ENCODE results near the gene C10orf71. TPM values are rescaled to one million over a fixed set of nuclear protein-coding genes. Genes with fewer than 3 reads are reported as not detected.

The C10orf71 gene
- total and polyA plus RNA-seq, 2 of the 8 experiments (the other 6 are each of a cell fraction or from before 2014, with no cell fraction given), result not detected

DNA sequence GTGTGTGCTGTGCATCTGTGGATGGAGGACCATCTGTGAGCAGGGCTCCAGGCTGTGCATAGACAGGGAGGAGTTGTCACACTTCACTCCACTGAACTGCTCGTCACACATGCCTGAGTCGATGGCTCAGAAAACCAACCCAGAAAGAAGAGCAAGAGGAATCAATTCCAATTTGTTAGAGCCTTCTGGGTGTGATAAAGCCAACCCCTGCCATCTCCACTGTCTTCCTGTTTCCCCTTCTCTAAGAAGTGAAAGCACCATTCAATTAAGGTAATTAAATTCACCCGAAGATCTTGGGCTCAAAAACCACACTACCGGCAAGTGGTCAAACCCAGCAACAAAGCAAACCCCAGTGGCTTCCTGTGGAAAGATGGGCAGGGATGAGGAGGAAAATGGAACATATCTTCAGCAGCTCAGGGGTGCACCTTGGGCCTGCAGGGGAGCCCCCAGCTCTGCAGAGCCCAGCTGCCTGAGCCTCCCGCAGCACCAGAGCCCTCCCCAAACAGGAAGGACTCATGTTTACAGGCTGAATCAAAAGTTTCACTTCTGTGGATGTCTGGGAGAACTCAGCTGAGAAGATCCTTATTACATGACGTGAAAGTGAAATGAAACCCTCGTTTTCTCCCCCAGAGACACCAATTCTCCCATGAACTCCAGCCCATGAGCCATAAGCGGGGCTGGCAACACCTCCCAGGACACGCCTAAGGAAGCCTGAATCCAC is 10.9 kb downstream of the C10orf71 start:
- Histone ChIP-seq H3K27ac (ENCODE audit: low read depth, low read length) (no peak overlapping the region), H2BK5ac (ENCODE audit: low read depth, low read length) (no peak overlapping the region), H3K56ac (replicated peaks; ENCODE audit: insufficient read length, low read depth, low read length) (no peak overlapping the region), H3K4me1 (replicated peaks in 1 of 4; ENCODE audit: control insufficient read depth in 3 of 4, insufficient read depth in 4 of 4, low read length in 3 of 4) (no peaks in the 10 kb centered on the region), H2AFZ (ENCODE audit: low read length) (no peak overlapping the region), H4K5ac (ENCODE audit: insufficient read length, low read depth, low read length) (no peak overlapping the region), H3K23me2 (ENCODE audit: low read depth, low read length) (no peaks in the 10 kb centered on the region), H4K20me1 (replicated peaks in 1 of 2; ENCODE audit: control insufficient read depth in 1 of 2, insufficient read depth in 2 of 2, low read length in 2 of 2) (no peaks in the 10 kb centered on the region), H3K27me3 (replicated peaks in 1 of 4; ENCODE audit: control insufficient read depth in 3 of 4, extremely low read depth in 1 of 4, insufficient read depth in 3 of 4, low read length in 3 of 4) (no peaks in the 10 kb centered on the region), H3K9ac (replicated peaks in 1 of 4; ENCODE audit: extremely low read depth in 1 of 4, low read depth in 3 of 4, low read length in 3 of 4) (no peak overlapping the region), H4K91ac (replicated peaks; ENCODE audit: insufficient read length, low read length) (no peak overlapping the region), H3K36me3 (ENCODE audit: control insufficient read depth in 2 of 4, insufficient read depth in 4 of 4, low read length in 3 of 4) (no peaks in the 10 kb centered on the region), H3K79me2 (ENCODE audit: control insufficient read depth in 1 of 2, insufficient read depth in 2 of 2, low read length in 2 of 2) (no peaks in the 10 kb centered on the region), H3K4me2 (ENCODE audit: insufficient read depth in 1 of 2, low read depth in 2 of 2, low read length in 2 of 2) (no peak overlapping the region), H3K4me3 (ENCODE audit: extremely low read depth in 1 of 4, insufficient read depth in 2 of 4, low read depth in 3 of 4, low read length in 4 of 4) (no peak overlapping the region), H3K18ac (ENCODE audit: extremely low read depth, low read length) (no peak overlapping the region), H4K8ac (ENCODE audit: extremely low read depth, insufficient read depth, low read length) (no peak overlapping the region), H3K9me3 (ENCODE audit: insufficient read depth in 2 of 2, low read depth in 1 of 2, low read length in 1 of 2) (no peaks in the 10 kb centered on the region), H2BK120ac (replicated peaks; ENCODE audit: low read depth, low read length) (no peak overlapping the region), H2BK12ac (ENCODE audit: low read depth, low read length) (no peak overlapping the region), H2BK20ac (ENCODE audit: low read length) (no peak overlapping the region), H3K4ac (replicated peaks; ENCODE audit: insufficient read length, low read depth, low read length) (no peak overlapping the region), H3K79me1 (ENCODE audit: low read depth, low read length) (no peaks in the 10 kb centered on the region), H3K23ac (ENCODE audit: insufficient read length) (no peak overlapping the region), H3K14ac (ENCODE audit: insufficient read length) (no peak overlapping the region), H2AK5ac (ENCODE audit: low read depth, low read length) (no peak overlapping the region), H2BK15ac (ENCODE audit: low read length) (no peak overlapping the region)
- POLR2A ChIA-PET (ENCODE audit: partially characterized antibody), result no interaction called here
- no peak for TF ChIP-seq RFX5 (IDR thresholded peaks at IDR 0.05; ENCODE audit: borderline replicate concordance, low read depth, low read length)
- TF ChIP-seq CHD2 (IDR thresholded peaks at IDR 0.05; ENCODE audit: low read length), result no peak
- TF ChIP-seq SAP30 (IDR thresholded peaks at IDR 0.05; ENCODE audit: insufficient read depth, insufficient replicate concordance, low read length), result no peak
- TF ChIP-seq SP4 (IDR thresholded peaks at IDR 0.05; ENCODE audit: low read length), result no peak
- no peak for TF ChIP-seq POLR2A (IDR thresholded peaks at IDR 0.05; ENCODE audit: control extremely low read depth in 1 of 2, low read depth in 2 of 2, low read length in 2 of 2)
- no peak for TF ChIP-seq KDM1A (IDR thresholded peaks at IDR 0.05; ENCODE audit: borderline replicate concordance, low read length)
- no peak for TF ChIP-seq BACH1 (IDR thresholded peaks at IDR 0.05; ENCODE audit: low read length)
- no peak for TF ChIP-seq RBBP5 (IDR thresholded peaks at IDR 0.05; ENCODE audit: borderline replicate concordance, low read depth, low read length)
- no peak for TF ChIP-seq ZNF274 (IDR thresholded peaks at IDR 0.05; ENCODE audit: borderline replicate concordance, extremely low read depth, low read length)
- WGBS, 2 experiments (ENCODE audit: extremely low coverage in 1 of 2, insufficient coverage in 1 of 2, insufficient read length in 1 of 2, insufficient replicate concordance in 2 of 2, low coverage in 1 of 2, low lambda C conversion rate in 2 of 2, missing lambda C conversion rate in 1 of 2), result 81% methylated on average over 9 of the region's 9 CpGs; no CpG with 5 or more reads in 1 of the 2 experiments
- CTCF ChIA-PET (ENCODE audit: partially characterized antibody), result no interaction called here
- DNase-seq (ENCODE audit: low read depth in 1 of 2, low spot score in 2 of 2) (no peak), FAIRE-seq (no peak)
